Kidney (tissue), 14 donors: ENCODE results near the gene RIMBP2. TPM values are rescaled to one million over a fixed set of nuclear protein-coding genes. Genes with fewer than 3 reads are reported as not detected.

Experiments
- DNase-seq, 5 donors: peaks; one replicate each; pipeline ENCODE4 v3.0.0-alpha.2; 2013 to 2020
- FAIRE-seq: peaks from 2 replicates; lab custom pipeline; 2012; peaks lifted over from hg19 to GRCh38; lab: Jason Lieb, UNC
- H3K27ac ChIP-seq, 2 donors: one replicate each; pipeline ENCODE4 v1.7.0; 2013; ENCODE audit warnings: low read depth in 2 of 2, low read length in 2 of 2, inconsistent platforms in 1 of 2
- H3K27me3 ChIP-seq: one replicate; pipeline ENCODE4 v1.7.1; 2013; ENCODE audit warnings: low read length, inconsistent platforms; ENCODE audit not compliant: control insufficient read depth, insufficient read depth
- H3K36me3 ChIP-seq, 3 donors: one replicate each; pipeline versions ENCODE4 v1.7.0 to v1.7.1; 2013; ENCODE audit warnings: low read length in 3 of 3, control low read depth in 1 of 3, inconsistent platforms in 1 of 3; ENCODE audit not compliant: insufficient read depth in 3 of 3, control insufficient read depth in 2 of 3
- H3K4me1 ChIP-seq, 3 donors: one replicate each; pipeline versions ENCODE4 v1.7.0 to v1.7.1; 2013; ENCODE audit warnings: low read length in 3 of 3, inconsistent platforms in 1 of 3, low read depth in 1 of 3; ENCODE audit not compliant: control insufficient read depth in 2 of 3, insufficient read depth in 2 of 3
- H3K4me3 ChIP-seq, 3 donors: one replicate each; pipeline versions ENCODE4 v1.7.0 to v1.8.1; 2013; ENCODE audit warnings: low read length in 3 of 3, control low read depth in 1 of 3, inconsistent platforms in 1 of 3
- H3K9ac ChIP-seq, 3 donors: one replicate each; pipeline versions ENCODE4 v1.7.0 to v1.7.1; 2013; ENCODE audit warnings: low read length in 3 of 3, control low read depth in 1 of 3, inconsistent platforms in 1 of 3
- H3K9me3 ChIP-seq, 3 donors: one replicate each; pipeline versions ENCODE4 v1.7.0 to v1.7.1; 2013; ENCODE audit warnings: low read length in 3 of 3, control low read depth in 1 of 3, inconsistent platforms in 1 of 3; ENCODE audit not compliant: control insufficient read depth in 2 of 3, insufficient read depth in 1 of 3
- intact Hi-C: fragments of 100-400 bp; cut with DNase I; formaldehyde crosslinking; loops from one replicate; pipeline ENCODE4 v1.11.1; 2022
- polyA plus RNA-seq: library from polyadenylated mRNA; stranded (reverse); fragments of 350-450 nt; fragmentation: Illumina TruSeq; extraction: RNeasy Lipid Tissue Mini Kit (QIAGEN cat#74804); gene quantifications from one replicate; pipeline ENCODE4 v1.2.3, GENCODE V29; 2014; ENCODE audit warnings: low read depth, low replicate concordance; ENCODE audit not compliant: insufficient read depth
- total RNA-seq: library from RNA; stranded (reverse); fragmentation: NEBNext Ultra II Directional; extraction: Animal tissue kit (Norgen Biotek cat#: 25700); gene quantifications from one replicate; pipeline ENCODE4 v1.2.1, GENCODE V29; 2021
- TF ChIP-seq, protein P1 (sequence below): IDR thresholded peaks from 3 replicates; pipeline ENCODE4 v1.5.1; 2012; ENCODE audit warnings: mild to moderate bottlenecking, moderate library complexity, borderline replicate concordance; ENCODE audit not compliant: insufficient read depth; ENCODE audit errors: extremely low read depth
- donor health status: control.
- donor health status: control.
- donor health status: control.
- donor health status: control.
- donor health status: control.
- donor health status: DM: yes; HTN: yes; CAD: no.
- donor health status: Normal renal cell carcinoma (clear cell type).

RIMBP2 gene
- total and polyA plus RNA-seq, 2 donors from 2014 or later, result 2.8 to 51.7 TPM

DNA sequence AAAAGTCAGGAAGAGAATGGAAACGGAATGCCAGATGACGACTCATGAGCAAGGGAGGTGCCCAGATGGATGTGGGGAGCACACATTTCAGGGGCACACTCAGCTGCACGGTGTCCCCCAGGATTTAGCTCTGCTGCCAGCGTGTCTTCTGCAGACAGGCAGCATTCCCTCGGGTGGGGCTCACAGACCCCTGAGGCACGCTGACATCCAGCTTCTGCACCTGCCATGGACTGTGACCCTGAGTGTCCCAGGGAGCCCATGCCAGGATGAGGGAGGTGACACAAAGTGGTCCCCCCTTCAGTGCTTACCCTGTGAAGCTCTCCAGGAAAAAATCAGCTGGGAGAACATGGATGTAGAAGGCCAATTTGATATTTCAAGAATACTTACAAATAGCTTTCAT, 294.2 kb downstream of the RIMBP2 start:
- no peaks in the 10 kb centered on the region for H3K36me3 ChIP-seq
- FAIRE-seq, result no peak
- H3K27ac ChIP-seq, result no peak overlapping the region
- H3K9ac ChIP-seq, result no peak overlapping the region
- H3K4me3 ChIP-seq, result no peak overlapping the region
- DNase-seq, result no peak
- no peaks in the 10 kb centered on the region for H3K9me3 ChIP-seq
- H3K4me1 ChIP-seq, result no peaks in the 10 kb centered on the region
- intact Hi-C loops, result no loop called here
- H3K27me3 ChIP-seq, result no peaks in the 10 kb centered on the region
- TF ChIP-seq, protein P1, sequence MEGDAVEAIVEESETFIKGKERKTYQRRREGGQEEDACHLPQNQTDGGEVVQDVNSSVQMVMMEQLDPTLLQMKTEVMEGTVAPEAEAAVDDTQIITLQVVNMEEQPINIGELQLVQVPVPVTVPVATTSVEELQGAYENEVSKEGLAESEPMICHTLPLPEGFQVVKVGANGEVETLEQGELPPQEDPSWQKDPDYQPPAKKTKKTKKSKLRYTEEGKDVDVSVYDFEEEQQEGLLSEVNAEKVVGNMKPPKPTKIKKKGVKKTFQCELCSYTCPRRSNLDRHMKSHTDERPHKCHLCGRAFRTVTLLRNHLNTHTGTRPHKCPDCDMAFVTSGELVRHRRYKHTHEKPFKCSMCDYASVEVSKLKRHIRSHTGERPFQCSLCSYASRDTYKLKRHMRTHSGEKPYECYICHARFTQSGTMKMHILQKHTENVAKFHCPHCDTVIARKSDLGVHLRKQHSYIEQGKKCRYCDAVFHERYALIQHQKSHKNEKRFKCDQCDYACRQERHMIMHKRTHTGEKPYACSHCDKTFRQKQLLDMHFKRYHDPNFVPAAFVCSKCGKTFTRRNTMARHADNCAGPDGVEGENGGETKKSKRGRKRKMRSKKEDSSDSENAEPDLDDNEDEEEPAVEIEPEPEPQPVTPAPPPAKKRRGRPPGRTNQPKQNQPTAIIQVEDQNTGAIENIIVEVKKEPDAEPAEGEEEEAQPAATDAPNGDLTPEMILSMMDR, result no peak

DNA sequence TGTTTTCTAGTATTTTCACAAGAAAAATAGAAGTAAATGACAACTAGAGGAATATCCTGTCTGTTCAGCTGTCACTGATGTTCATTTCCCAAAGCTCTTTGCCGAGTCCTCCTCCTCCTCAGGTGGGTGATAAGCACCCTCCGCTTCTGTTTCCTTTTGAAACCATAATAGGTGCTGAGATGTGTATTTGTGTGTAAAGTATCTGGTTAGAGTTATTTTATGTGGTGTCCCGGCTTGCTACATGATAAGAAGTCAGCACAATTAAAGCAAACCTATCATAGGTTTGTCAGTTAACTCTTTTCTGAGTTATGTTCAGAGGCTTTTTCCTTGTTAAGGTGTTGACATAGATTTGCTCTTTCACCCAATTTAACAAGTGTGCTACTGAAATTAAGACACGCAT, 296.0 kb downstream of the RIMBP2 start:
- Histone ChIP-seq H3K27me3 (no peaks in the 10 kb centered on the region), H3K9me3 (no peaks in the 10 kb centered on the region), H3K27ac (no peak overlapping the region), H3K4me1 (no peaks in the 10 kb centered on the region), H3K9ac (no peak overlapping the region), H3K36me3 (no peaks in the 10 kb centered on the region), H3K4me3 (no peak overlapping the region)
- DNase-seq (no peak), FAIRE-seq (no peak)
- TF ChIP-seq, protein P1, result no peak
- intact Hi-C loops, result no loop called here

DNA sequence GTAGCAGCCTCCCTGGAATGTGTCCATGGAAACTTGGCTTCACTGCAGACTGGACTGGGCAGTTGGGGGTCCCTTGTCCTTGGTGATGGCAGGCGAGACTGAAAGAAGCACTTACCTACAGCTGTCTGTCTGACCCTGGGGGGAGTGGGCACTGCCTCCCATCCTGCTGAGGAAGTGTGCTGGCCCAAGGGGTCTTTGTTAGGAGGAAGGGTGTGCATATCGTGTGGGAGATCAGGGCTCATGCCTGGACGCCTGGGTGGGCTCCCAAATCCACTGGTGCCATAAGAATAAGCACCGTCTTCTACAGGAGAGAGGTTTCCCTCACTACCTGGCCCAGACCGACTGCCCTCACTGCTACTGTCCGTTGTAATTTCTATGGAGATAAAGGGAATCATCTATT, 297.0 kb downstream of the RIMBP2 start:
- H3K4me3 ChIP-seq, result no peak overlapping the region
- H3K9ac ChIP-seq, result no peak overlapping the region
- TF ChIP-seq, protein P1, result no peak
- intact Hi-C loops, result no loop called here
- no peaks in the 10 kb centered on the region for H3K4me1 ChIP-seq
- DNase-seq (no peak), FAIRE-seq (no peak)
- H3K36me3 ChIP-seq, result no peaks in the 10 kb centered on the region
- H3K9me3 ChIP-seq, result no peaks in the 10 kb centered on the region
- no peaks in the 10 kb centered on the region for H3K27me3 ChIP-seq
- no peak overlapping the region for H3K27ac ChIP-seq

DNA sequence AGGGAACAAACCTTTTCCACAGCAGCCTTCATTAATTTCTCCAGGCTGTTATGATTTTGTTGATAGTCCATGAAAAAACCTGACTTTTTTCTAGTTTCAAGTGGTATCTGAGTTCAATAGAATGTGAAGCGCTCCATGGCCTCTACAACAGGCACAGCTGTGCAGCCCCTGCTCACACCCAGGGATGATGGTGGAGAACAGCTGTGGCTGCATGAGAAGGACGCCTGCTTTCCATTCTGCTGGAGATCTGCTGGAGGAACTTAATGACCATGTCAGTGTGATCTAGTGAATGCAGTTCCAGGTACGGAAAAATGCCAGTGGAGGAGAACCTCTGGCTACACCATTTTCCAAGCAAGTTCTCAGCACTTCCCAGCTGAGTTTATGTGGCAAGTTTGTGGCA, 297.8 kb downstream of the RIMBP2 start:
- FAIRE-seq (no peak), DNase-seq (no peak)
- H3K36me3 ChIP-seq, result no peaks in the 10 kb centered on the region
- H3K4me3 ChIP-seq, result no peak overlapping the region
- H3K9ac ChIP-seq, result no peak overlapping the region
- TF ChIP-seq, protein P1, result no peak
- H3K27ac ChIP-seq, result no peak overlapping the region
- H3K4me1 ChIP-seq, result no peaks in the 10 kb centered on the region
- no peaks in the 10 kb centered on the region for H3K27me3 ChIP-seq
- intact Hi-C loops, result no loop called here
- no peaks in the 10 kb centered on the region for H3K9me3 ChIP-seq
